IPS-18a (cell line): ENCODE results near the gene SDHC.

Experiments used
- H3K27ac ChIP-seq: one replicate; pipeline ENCODE4 v1.5.1; 2013; ENCODE audit warnings: low read length
- H3K27me3 ChIP-seq: one replicate; pipeline ENCODE4 v1.6.1; 2013; ENCODE audit warnings: mild to moderate bottlenecking, low read length; ENCODE audit not compliant: control insufficient read depth, insufficient read depth
- H3K36me3 ChIP-seq: one replicate; pipeline ENCODE4 v1.6.1; 2013; ENCODE audit warnings: low read depth, low read length; ENCODE audit not compliant: control insufficient read depth
- H3K4me1 ChIP-seq: one replicate; pipeline ENCODE4 v1.6.1; 2013; ENCODE audit warnings: low read depth, low read length; ENCODE audit not compliant: control insufficient read depth
- H3K4me3 ChIP-seq: one replicate; pipeline ENCODE4 v1.5.1; 2013; ENCODE audit warnings: low read length
- H3K9ac ChIP-seq: one replicate; pipeline ENCODE4 v1.6.1; 2013; ENCODE audit warnings: mild to moderate bottlenecking, low read length, moderate library complexity
- H3K9me3 ChIP-seq: one replicate; pipeline ENCODE4 v1.6.1; 2013; ENCODE audit warnings: low read depth, low read length; ENCODE audit not compliant: control insufficient read depth

SDHC gene, protein sequence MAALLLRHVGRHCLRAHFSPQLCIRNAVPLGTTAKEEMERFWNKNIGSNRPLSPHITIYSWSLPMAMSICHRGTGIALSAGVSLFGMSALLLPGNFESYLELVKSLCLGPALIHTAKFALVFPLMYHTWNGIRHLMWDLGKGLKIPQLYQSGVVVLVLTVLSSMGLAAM

DNA sequence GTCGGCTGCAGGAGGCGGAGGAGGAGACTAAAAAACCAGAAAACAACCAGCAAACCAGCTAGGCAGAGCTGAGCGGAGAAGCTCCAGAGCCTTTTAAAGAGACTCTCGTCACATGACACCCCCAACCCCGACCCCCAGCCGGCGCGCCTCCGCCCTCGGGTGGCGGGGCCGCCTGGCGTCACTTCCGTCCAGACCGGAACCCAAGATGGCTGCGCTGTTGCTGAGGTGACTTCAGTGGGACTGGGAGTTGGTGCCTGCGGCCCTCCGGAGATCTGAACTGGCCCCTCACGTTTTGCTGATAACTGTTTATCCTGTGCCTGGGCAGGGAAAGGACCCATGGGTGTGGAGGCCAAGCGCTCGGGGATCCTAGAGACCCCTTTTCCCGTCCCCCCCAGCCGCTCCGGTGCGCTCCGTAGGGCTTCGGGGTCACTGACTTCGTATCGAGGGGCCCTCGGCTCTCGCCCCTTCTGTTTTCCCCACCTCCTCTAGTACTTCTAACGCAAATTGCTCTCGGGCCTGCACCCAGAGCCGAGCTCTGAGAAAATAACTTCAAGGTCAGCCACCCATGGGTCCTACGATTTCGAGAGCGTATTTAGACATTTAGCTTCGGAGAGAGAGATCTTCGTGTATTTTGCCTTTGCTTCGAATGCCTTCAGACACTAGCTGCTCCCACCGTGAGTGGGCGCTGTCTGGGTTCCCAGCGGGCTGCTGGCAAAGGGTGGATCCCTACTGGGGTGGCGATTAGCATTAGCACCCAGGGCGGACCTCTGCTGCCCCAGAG is at the start of gene SDHC:
TSS of gene SDHC (plus strand) at position 181 of the 781 bp plus-strand sequence. CDS start at position 206, 25 bp downstream.
- H3K4me1 ChIP-seq: peaks cover 14% of the 10 kb centered on the region
- H3K36me3 ChIP-seq: no peaks in the 10 kb centered on the region
- peak within 1 kb of the TSS; percentile 93 for H3K9ac ChIP-seq
- H3K27me3 ChIP-seq: no peaks in the 10 kb centered on the region
- no peaks in the 10 kb centered on the region for H3K9me3 ChIP-seq
- peak within 1 kb of the TSS; percentile 93 for H3K27ac ChIP-seq
- H3K4me3 ChIP-seq: peak within 1 kb of the TSS; percentile 88

DNA sequence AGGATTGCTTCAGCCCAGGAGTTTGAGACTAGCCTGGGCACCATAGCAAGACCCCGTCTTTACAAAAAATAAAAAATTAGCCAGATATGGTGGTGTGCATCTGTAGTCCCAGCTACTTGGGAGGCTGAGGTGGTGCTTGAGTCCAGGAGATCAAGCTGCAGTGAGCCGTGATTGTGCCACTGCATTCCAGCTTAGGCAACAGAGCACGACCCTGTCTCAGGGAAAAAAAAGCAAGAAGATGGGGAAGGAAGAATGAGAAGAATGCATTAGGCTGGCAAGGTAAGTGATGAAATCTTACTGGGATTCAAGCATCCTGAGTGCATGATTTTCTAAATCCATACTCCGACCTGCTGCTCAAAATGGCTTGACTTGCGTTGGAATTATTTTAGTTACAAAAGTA is 48.9 kb upstream of the SDHC start:
- Histone ChIP-seq H3K4me1 (peaks cover 6% of the 10 kb centered on the region), H3K4me3 (no peak overlapping the region), H3K9me3 (no peaks in the 10 kb centered on the region), H3K27ac (no peak overlapping the region), H3K36me3 (no peaks in the 10 kb centered on the region), H3K27me3 (peaks cover 22% of the 10 kb centered on the region), H3K9ac (no peak overlapping the region)

DNA sequence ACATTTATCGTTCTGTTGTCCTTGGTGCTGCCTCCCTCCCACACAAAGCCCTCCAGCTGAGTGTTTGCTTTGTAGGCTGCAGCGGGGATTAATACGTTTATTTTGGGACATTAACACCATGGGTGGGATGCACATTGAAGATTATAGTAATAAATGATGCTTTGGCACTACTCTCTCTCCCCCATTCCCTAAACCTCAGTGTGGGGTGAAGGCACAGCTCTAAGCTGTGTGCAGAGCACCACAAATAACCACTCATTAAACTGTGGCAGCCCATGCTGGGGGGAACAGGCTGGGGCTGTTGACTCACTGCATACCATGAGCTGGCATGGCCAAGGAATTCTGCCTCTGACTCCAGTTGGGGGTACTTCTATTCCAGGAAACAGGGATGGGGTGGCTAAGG is 48.0 kb upstream of the SDHC start:
- no peak overlapping the region for H3K27ac ChIP-seq
- no peaks in the 10 kb centered on the region for H3K9me3 ChIP-seq
- no peak overlapping the region for H3K9ac ChIP-seq
- no peaks in the 10 kb centered on the region for H3K36me3 ChIP-seq
- H3K4me1 ChIP-seq: peaks cover 6% of the 10 kb centered on the region
- H3K27me3 ChIP-seq: peaks cover 13% of the 10 kb centered on the region
- H3K4me3 ChIP-seq: no peak overlapping the region

DNA sequence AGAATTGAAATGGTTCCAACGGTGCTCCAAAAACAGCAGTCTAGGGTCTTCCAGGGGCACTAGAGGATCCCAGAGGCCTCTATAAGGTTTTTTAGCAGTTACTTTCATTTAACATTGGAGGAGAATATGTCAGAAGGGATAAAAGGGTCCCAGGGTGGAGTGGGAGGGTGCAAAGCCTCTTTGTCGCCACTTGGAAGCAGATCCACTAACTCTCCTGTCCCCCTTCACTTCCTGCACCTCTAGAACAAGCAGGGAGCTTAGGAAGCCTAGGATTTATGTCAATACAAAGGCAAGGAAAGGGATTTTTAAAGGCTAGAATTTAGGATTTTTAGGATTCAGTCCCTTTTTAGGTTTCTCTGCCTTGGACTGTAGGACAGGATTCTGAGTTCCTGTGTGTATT is 47.3 kb upstream of the SDHC start:
- no peaks in the 10 kb centered on the region for H3K9me3 ChIP-seq
- peaks cover 7% of the 10 kb centered on the region for H3K27me3 ChIP-seq
- H3K9ac ChIP-seq: no peak overlapping the region
- peaks cover 6% of the 10 kb centered on the region for H3K4me1 ChIP-seq
- H3K4me3 ChIP-seq: no peak overlapping the region
- no peaks in the 10 kb centered on the region for H3K36me3 ChIP-seq
- no peak overlapping the region for H3K27ac ChIP-seq

DNA sequence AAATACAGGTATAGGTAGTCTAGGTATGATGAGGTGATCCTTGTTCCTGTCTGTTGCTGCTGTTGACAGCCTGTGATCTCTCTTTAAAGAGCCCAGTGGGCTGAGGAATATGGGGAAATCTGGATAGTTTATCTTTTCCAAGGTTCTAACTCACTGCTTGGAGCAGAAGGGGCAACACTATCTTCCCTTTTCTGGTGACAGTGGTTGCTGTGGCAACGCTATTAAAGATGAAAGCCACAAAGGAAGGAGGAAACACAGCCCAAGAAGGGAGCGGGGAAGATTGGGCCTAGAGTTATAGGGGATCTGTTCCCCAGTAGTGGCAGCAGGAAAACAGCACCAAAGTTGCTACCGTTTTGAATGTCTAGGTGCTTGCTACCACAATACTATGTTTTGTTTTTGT is 46.9 kb upstream of the SDHC start:
- Histone ChIP-seq H3K27ac (no peak overlapping the region), H3K36me3 (no peaks in the 10 kb centered on the region), H3K9me3 (no peaks in the 10 kb centered on the region), H3K9ac (no peak overlapping the region), H3K4me1 (peaks cover 6% of the 10 kb centered on the region), H3K27me3 (peaks cover 6% of the 10 kb centered on the region), H3K4me3 (no peak overlapping the region)

DNA sequence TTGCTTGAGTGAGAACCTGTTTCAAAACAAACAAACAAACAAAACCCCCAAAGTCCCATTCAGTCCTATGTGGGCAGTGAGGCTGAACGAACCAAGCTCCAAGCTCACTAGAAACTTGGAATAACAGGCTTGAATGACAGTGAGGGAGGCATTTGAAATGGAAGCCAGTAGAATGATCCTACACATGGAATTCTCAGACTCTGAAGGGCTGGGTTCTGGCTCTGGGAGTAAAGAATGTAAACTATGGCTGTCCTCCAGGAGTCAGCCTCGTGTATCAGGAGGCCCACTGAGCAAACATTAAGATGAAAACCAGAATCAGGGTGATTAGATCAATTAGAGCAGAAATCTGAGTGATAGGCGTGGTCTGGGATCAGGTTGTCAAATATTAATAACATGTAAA is 40.8 kb upstream of the SDHC start:
- H3K9me3 ChIP-seq: no peaks in the 10 kb centered on the region
- H3K4me1 ChIP-seq: no peaks in the 10 kb centered on the region
- no peaks in the 10 kb centered on the region for H3K36me3 ChIP-seq
- no peak overlapping the region for H3K27ac ChIP-seq
- no peak overlapping the region for H3K4me3 ChIP-seq
- H3K9ac ChIP-seq: no peak overlapping the region
- no peaks in the 10 kb centered on the region for H3K27me3 ChIP-seq

DNA sequence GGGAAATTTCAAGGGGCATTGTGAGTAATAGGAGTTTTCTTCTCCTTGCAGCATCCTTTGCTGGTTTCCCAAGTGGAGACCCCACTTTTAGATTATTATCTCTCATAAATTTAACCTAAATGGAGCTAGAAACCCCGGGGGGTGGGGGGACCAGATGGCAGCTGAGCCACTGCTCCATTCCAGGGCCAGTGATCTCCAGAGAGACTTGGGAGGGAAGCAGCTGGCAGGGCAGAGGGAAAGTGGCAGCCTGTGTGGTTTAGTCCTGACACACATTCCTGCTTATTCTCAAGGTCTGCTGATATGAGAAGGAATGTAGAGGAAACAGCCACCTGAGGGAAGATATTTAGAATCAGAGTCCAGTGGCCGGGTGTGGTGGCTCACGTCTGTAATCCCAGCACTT is 39.3 kb upstream of the SDHC start:
- Histone ChIP-seq H3K36me3 (no peaks in the 10 kb centered on the region), H3K9ac (no peak overlapping the region), H3K4me1 (no peaks in the 10 kb centered on the region), H3K4me3 (no peak overlapping the region), H3K9me3 (no peaks in the 10 kb centered on the region), H3K27ac (no peak overlapping the region), H3K27me3 (no peaks in the 10 kb centered on the region)

DNA sequence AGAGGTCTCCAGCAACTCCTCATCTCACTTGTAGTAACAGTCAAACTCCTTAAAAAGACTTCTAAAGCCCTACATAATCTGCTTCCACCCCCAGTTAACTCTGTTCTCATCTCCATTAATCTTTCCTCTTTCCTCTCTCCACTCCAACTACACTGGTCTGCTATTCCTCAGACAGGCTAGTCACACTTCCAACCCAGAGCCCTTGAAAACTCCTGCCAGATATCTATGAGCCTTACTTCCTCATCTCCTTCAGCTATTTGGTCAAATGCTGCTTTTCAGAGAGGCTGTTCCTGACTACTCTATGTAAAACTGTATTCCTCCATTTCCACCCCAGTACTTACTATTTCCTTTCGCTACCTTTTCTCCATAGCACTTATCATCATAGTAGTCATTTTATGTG is 31.2 kb upstream of the SDHC start:
- Histone ChIP-seq H3K36me3 (no peaks in the 10 kb centered on the region), H3K9ac (no peak overlapping the region), H3K27ac (no peak overlapping the region), H3K4me3 (no peak overlapping the region), H3K9me3 (no peaks in the 10 kb centered on the region), H3K4me1 (peaks cover 8% of the 10 kb centered on the region), H3K27me3 (no peaks in the 10 kb centered on the region)

DNA sequence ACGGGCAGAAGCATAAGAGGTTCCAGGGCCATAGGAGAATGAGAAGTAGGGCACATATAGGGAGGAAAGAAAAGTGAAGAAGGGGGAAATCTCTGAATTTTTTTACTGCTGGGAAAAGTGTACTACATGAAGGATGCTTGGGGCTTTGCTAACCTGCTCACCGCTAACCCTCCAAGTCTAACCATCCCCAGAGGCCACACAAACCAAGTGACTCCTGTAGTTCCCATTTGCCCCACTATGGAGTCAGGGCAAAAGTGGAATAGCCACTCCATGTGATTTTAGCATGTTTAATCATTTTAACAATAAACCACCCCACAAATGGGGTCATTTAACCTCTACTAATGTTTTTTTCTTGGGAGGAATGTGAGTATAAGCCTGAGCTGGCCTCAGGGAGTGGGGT is 29.1 kb upstream of the SDHC start:
- Histone ChIP-seq H3K36me3 (no peaks in the 10 kb centered on the region), H3K27me3 (no peaks in the 10 kb centered on the region), H3K4me3 (no peak overlapping the region), H3K27ac (no peak overlapping the region), H3K9ac (no peak overlapping the region), H3K9me3 (no peaks in the 10 kb centered on the region), H3K4me1 (peaks cover 8% of the 10 kb centered on the region)

DNA sequence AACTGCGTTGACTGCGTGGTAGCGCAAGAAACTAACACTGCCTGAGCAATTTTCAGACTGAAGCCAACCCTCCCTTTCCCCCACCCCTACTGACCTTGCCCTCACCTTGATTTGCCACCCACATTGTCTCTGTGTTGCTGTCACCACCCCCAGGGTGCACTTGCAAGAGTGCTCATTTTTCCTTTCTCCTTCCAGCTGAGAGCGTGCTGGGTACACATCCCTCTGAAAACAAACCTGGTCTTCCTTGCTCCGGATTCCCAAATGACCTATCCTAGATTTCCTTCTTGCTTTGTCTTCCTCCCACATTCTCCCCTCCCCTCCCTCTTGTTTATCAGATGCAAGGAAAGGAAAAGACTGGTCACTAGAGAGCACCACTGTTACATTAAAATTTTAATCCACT is 28.7 kb upstream of the SDHC start:
- Histone ChIP-seq H3K27ac (no peak overlapping the region), H3K9ac (no peak overlapping the region), H3K36me3 (no peaks in the 10 kb centered on the region), H3K9me3 (no peaks in the 10 kb centered on the region), H3K4me3 (no peak overlapping the region), H3K4me1 (peaks cover 8% of the 10 kb centered on the region), H3K27me3 (no peaks in the 10 kb centered on the region)

DNA sequence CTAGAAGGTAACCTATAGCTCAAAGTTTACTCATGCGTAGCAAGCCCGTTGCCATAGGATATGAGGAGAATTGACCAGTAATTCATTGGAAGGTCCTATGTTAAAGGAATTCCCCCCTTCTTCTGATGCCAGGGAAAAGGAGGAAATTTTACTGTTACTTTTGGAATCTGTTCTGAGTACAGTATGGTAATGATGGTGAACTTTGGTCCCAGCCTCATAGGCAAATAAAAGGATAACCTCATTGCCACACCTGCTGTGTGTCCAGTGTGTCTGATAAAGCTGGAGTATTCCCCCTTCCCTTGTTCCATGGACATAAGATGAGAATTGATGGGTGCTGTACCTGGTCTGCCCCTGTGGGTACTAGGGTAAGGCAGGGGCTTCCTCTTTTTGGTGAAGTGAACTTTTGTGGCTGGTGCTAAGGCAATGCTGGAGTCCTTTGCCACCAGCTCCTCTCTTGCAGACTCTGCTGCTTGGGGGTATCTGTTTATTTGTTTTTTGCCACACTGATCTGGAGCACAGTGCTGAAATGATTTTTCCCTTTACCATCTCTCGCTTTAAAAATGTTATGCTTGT is 26.6 kb upstream of the SDHC start:
- no peaks in the 10 kb centered on the region for H3K9me3 ChIP-seq
- H3K27me3 ChIP-seq: no peaks in the 10 kb centered on the region
- no peak overlapping the region for H3K9ac ChIP-seq
- no peak overlapping the region for H3K27ac ChIP-seq
- no peaks in the 10 kb centered on the region for H3K36me3 ChIP-seq
- no peak overlapping the region for H3K4me3 ChIP-seq
- H3K4me1 ChIP-seq: peaks cover 8% of the 10 kb centered on the region

DNA sequence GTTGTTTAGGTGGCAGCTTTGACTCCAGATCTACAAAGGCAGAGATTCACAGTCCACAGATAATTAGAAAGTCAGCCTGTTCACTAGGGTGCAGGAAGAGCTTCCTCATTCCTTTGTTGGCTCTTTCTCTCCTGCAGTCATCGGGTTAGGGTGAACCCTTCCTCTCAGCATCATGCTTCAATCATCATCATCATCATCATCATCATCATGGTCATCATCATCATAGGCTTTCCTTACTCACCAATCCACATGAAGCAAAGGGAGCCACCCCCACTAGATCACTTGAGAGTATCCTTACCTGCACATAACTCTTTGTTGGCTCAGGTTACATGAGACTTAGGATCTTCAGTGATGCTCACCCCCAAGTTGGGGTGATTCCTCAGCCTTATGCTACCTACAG is 23.4 kb upstream of the SDHC start:
- Histone ChIP-seq H3K4me3 (no peak overlapping the region), H3K27ac (no peak overlapping the region), H3K9me3 (no peaks in the 10 kb centered on the region), H3K27me3 (no peaks in the 10 kb centered on the region), H3K4me1 (peaks cover 1% of the 10 kb centered on the region), H3K36me3 (no peaks in the 10 kb centered on the region), H3K9ac (no peak overlapping the region)
